Mesangial cell (primary cell): ENCODE results near the gene EIF3K. TPM values are rescaled to one million over a fixed set of nuclear protein-coding genes. Genes with fewer than 3 reads are reported as not detected.

Experiments
- total RNA-seq: library from RNA; depleted of rRNA; stranded (reverse); fragments of >200 nt; gene quantifications from 2 replicates; pipeline ENCODE4 v1.2.3, GENCODE V29; 2015

Gene EIF3K
- total RNA-seq: 474 and 580 TPM in 2 replicates

GRCh38 chr19:38618590-38619360 lies at the start of gene EIF3K:
EIF3K (plus strand) TSS chr19:38619188; CDS start chr19:38619269, 81 bp downstream.

GRCh38 chr19:38617764-38618589 lies 1.0 kb upstream of the EIF3K start, which contains the start of gene MAP4K1:
MAP4K1 (minus strand) TSS chr19:38617953; CDS start chr19:38617895, 58 bp downstream.

GRCh38 chr19:38647368-38647965 lies 28.5 kb downstream of the EIF3K start, which contains the start of gene ACTN4:
ACTN4 (plus strand) TSS chr19:38647649; CDS start chr19:38647746, 97 bp downstream.

Other genes starting within 250 kb of the EIF3K start
- 403 and 452 TPM in 2 replicates for gene PSMD8, start 244.6 kb upstream of the EIF3K start, total RNA-seq
- 1.1 and 1.3 TPM in 2 replicates for gene GGN, start 231.2 kb upstream of the EIF3K start, total RNA-seq
- 0.81 and 1.5 TPM in 2 replicates for gene SPRED3, start 230.5 kb upstream of the EIF3K start, total RNA-seq
- gene FAM98C, start 216.1 kb upstream of the EIF3K start, total RNA-seq: 11.6 and 15.1 TPM in 2 replicates
- gene RASGRP4, start 193.0 kb upstream of the EIF3K start, total RNA-seq: not detected in 2 replicates
- under 0.01 and 0.13 TPM in 2 replicates for gene RYR1, start 185.5 kb upstream of the EIF3K start, total RNA-seq
- gene MAP4K1, start 1.2 kb upstream of the EIF3K start, total RNA-seq: 0.25 and 0.33 TPM in 2 replicates
- 750 and 874 TPM in 2 replicates for gene ACTN4, start 28.5 kb downstream of the EIF3K start, total RNA-seq
- 0.16 and 4.6 TPM in 2 replicates for gene CAPN12, start 125.3 kb downstream of the EIF3K start, total RNA-seq
- not detected in 2 replicates for gene LGALS7, start 154.3 kb downstream of the EIF3K start, total RNA-seq
- gene LGALS7B, start 170.0 kb downstream of the EIF3K start, total RNA-seq: 3.5 TPM in 1 of 2 replicates, not detected in the other
- gene LGALS4, start 193.8 kb downstream of the EIF3K start, total RNA-seq: not detected in 2 replicates
- gene ECH1, start 212.6 kb downstream of the EIF3K start, total RNA-seq: 36.8 and 139 TPM in 2 replicates
- 168 and 316 TPM in 2 replicates for gene HNRNPL, start 230.8 kb downstream of the EIF3K start, total RNA-seq